ENCODE results near the gene UCP2.

UCP2 gene, protein sequence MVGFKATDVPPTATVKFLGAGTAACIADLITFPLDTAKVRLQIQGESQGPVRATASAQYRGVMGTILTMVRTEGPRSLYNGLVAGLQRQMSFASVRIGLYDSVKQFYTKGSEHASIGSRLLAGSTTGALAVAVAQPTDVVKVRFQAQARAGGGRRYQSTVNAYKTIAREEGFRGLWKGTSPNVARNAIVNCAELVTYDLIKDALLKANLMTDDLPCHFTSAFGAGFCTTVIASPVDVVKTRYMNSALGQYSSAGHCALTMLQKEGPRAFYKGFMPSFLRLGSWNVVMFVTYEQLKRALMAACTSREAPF

DNA sequence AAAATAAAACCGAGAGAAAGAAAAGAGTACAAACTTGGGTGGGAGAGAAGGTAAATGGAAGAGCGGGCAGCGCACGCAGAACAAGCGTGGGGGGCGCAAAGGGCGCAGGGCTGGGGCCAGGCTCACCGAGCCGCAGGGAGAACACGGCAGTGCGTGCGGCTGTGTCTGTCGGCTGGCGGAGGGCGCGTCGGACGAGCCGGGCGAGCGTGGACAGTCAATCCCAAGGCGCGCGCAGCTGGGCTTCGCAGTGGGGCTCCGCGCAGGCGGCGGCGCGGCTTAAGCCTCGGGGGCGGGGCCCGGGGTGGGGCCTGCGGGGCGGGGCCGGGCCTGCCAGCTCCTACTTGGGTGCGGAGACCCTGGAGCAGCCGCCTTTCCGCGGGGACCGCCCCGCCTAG lies at the start of gene UCP2:
TSS of gene UCP2 (minus strand) at position 249 of the 395 bp plus-strand sequence. CDS start 4,465 bp downstream, outside the sequence.
- peak; percentile 80 to 90 for DNase-seq (ENCODE audit: extremely low read depth in 1 of 2, low read depth in 1 of 2)

DNA sequence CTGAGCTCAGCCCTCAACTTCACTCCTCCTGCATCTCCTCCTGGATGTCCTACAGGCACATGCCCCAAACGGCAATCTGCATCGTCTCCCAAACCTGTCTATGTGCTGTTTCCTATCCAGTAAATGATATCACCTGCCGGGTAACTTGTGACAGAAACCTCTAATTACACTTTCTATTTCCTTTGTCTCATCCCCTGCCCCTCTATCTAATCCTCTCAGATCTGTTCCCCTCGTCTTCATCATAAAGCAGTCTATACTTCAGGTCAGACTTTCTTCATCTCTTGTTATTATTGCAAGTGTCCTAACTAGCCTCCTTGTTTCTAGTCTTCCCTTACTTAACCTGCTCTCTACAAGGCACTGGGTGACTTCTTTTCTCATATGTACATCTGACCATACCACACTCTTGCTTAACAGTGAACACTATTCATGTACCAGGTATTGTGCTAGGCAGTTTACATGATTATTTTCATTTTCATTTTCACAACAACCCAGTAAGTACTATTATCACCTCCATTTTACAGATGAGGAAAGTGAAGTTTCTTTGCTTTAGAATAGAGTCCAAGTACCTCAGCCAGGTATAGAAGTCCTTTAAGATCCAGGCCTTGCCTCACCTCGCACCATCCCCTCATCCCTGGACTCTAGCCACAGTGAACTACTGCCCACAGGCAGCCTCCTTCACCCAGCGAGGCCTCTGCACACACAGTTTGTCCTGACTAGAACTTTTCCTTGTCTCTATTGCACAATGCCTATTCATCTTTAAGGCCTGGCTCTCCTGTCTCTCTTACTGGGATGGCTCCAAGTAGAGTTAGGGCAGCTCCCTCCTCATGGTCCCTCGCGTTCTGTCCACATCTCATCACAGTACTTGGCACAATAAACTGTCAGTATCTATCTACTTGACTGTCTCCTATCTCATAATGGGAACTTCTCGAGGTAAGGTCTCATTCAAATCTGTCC lies 48.4 kb upstream of the UCP2 start:
- DNase-seq (ENCODE audit: extremely low read depth in 1 of 2, low read depth in 1 of 2), result no peak

GRCh38 chr11:74025467-74026166 lies 43.0 kb upstream of the UCP2 start:
- DNase-seq (ENCODE audit: extremely low read depth in 1 of 2, low read depth in 1 of 2), result no peak

GRCh38 chr11:74024261-74025029 lies 41.8 kb upstream of the UCP2 start:
- peak; percentile 55 to 56 for DNase-seq (ENCODE audit: extremely low read depth in 1 of 2, low read depth in 1 of 2)

DNA sequence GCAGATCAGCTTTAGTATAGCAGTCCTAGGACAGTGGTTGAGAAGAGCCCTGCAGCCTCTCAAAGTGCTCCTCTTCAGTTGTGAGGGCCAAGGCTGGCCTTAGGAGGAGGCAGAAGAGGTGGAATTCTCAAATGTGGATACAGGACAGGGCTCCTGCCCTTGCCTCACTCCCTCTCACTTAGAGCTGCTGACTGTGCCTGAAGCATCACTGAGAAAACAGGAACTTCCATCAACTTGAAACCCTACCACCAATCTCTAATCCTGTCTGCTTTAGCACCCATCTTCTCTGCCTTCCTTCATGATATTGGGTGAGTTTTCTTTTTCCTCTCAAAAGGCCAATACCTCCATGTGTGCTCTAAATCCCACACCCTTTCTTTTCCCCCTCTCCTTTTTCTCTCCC lies 40.6 kb upstream of the UCP2 start:
- DNase-seq (ENCODE audit: extremely low read depth in 1 of 2, low read depth in 1 of 2), result no peak

DNA sequence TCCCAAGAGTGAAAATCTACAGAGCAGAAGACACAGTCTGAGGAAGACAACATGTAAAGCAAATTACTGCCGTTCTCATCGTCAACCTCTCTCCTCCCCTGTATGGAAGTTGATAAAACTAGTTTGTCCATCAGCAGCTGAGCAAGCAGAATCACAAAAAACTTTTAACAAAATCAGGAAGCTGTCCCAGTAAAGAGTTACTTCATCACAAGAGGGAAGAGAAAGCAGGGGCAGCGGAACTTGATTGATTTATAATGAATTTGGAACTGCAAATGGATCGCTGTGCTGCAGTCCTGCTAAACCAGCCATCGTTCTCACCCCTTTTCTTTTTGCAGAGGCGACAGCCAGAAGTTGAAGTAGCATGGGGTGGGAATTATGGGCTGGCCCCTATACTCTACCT lies 39.9 kb upstream of the UCP2 start:
- DNase-seq (ENCODE audit: extremely low read depth in 1 of 2, low read depth in 1 of 2), result no peak

DNA sequence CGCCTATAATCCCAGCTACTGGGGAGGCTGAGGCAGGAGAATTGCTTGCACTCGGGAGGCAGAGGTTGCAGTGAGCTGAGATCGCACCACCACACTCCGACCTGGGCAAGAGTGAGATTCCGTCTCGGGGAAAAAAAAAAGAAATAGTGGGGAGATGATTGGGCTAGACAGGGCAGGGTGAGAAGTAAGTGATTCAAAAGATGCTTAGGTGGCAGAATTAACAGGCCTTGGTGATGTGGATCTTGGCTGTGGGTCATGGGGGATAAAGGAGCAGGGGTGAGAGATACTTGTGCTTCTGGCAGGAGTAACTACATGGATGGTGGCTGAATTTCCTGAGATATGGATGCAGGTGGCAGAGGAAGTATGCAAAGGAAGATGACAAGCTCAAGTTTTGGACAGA lies 39.4 kb upstream of the UCP2 start:
- no peak for DNase-seq (ENCODE audit: extremely low read depth in 1 of 2, low read depth in 1 of 2)

DNA sequence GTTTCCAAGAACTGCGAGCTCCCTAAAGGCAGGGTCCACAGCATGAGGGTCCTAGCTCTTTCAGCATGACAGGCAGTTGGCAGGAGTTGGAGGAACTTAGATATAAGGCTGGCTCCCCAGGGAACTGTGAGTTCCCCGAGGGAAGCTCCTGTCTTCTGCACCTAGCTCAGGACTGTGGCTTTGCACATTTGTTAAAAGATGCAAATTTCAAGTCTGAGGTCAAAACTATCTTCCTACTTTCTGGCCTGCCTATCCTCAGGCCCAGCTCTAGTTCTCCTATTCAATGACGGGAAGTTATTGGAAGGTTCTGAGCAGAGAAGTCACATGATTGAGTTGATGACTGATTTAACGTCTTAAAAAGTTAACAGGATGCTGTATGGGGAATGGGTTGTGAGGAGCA lies 37.9 kb upstream of the UCP2 start:
- no peak for DNase-seq (ENCODE audit: extremely low read depth in 1 of 2, low read depth in 1 of 2)

DNA sequence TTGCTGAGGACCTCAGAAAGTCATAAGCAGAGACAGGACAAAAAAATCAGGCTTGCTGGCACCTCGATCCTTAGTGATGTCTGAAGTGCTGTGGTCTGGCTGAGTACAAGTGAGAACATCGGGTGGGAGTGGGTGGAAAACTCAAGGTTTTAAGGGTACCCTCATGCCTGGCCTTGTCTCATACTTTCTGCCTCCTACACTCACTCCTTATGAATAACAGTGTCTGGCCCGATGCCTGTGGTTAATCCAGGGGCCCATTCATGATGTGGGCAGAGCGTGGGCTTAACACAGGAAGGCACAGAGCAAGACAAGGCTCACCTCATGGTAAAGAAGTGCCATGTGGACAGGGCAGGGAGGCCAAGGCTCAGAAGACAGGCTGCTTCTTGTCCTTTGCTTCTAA lies 37.2 kb upstream of the UCP2 start:
- peak; percentile 64 to 85 for DNase-seq (ENCODE audit: extremely low read depth in 1 of 2, low read depth in 1 of 2)

- DNase-seq (ENCODE audit: extremely low read depth in 1 of 2, low read depth in 1 of 2), result no peak
These were observed 36.6 kb upstream of the UCP2 start for GRCh38 chr11:74019104-74019738.

DNA sequence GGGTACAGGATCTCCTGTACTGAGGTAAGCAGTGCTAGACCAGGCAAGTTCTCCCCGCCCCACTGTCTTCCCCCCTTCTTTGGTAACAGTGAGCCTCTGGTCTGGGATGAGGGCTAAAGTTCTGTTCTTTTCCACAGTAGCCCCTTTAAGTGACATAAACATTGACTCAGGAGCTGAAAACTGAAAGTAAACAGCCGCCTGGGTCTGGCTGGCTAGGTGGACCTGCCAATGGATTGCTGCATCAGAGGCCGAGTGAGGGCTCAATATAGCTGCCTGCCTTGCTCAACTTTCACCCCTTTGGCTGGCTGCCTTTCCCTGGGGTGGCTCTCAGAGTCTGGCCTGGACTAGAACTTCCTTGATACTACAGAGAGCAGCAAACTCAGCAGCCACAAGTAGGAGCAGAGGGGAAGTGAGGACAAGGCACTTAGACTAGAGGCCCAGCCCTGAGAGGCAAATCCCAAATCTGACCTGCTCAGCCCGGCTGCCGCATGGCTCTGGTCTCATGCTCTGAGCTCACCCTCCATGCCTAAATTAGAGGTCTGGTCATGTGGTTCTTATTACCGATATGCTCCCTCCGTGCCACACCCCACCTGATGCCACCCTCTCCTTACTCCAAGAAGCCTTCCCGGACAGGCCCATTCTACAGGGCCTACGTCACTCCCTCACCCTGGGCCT lies 35.8 kb upstream of the UCP2 start:
- no peak for DNase-seq (ENCODE audit: extremely low read depth in 1 of 2, low read depth in 1 of 2)

DNA sequence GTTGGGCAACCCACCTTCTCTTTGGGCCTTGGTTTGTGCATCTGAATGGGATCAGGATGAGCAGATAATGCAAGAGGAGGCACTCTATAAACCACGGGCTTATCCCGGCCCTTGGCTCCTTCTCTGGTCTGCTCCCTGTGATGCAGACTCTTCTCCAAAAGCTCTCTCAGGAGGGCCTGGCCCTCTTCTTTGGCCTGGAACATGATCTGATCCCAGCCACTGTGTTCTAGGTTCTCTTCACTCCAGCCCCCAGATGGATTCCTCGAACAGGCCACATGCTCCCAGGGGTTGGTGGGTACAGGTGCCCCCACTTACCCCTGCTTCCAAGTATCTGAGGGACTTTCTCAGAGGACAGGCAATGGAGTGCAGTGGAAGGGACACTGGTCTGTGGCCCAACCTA lies 35.0 kb upstream of the UCP2 start:
- DNase-seq (ENCODE audit: extremely low read depth in 1 of 2, low read depth in 1 of 2), result no peak

DNA sequence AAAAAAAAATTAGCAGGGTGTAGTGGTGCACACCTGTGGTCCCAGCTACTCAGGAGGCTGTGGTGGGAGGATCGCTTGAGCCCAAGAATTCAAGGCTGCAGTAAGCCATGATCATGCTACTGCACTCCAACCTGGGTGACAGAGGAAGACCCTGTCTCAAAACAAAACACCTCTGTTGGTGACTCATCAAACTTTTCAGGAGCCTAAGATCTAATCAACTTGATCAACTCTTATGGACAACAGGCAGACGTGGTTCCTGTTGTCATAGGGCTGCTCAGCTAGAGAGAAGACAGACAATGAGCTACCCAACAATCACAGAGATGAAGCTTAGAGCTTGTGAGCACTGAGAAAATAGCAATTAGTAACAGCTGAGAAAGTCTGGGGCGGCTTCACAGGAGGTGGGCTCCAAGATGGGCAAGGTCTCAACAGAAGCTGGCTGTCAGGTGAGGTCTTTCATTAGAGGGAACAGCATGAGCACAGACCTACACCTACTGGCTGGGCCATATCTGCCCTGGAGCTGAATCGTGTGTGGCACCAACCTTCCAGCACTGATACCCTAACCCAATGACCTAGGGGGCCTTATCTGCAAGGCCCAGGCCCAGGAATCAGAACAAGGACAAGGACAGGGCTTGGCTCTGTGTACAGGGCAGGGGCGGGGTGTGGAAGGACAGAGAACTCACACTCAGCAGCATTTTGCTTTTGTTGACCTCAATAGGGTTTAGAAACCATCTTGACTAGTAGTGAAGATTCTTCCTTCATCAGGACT lies 33.5 kb upstream of the UCP2 start:
- no peak for DNase-seq (ENCODE audit: extremely low read depth in 1 of 2, low read depth in 1 of 2)

GRCh38 chr11:74014880-74015279 lies 32.2 kb upstream of the UCP2 start:
- DNase-seq (ENCODE audit: extremely low read depth in 1 of 2, low read depth in 1 of 2), result no peak

GRCh38 chr11:74013141-74013540 lies 30.5 kb upstream of the UCP2 start:
- no peak for DNase-seq (ENCODE audit: extremely low read depth in 1 of 2, low read depth in 1 of 2)

- DNase-seq (ENCODE audit: extremely low read depth in 1 of 2, low read depth in 1 of 2), result no peak
These were observed 29.6 kb upstream of the UCP2 start for GRCh38 chr11:74012074-74012809.

- DNase-seq (ENCODE audit: extremely low read depth in 1 of 2, low read depth in 1 of 2), result peak; percentile 48 to 67
These were observed 28.9 kb upstream of the UCP2 start for GRCh38 chr11:74011360-74012073.

Data from stimulated activated CD8-positive, alpha-beta memory T cell treated with anti-CD3 and anti-CD28 coated beads, Interleukin-7, amount 100 ng/mL, for 48 hours (primary cell).